T-cell (primary cell): ENCODE data around the gene NEK2. TPM values are rescaled to one million over a fixed set of nuclear protein-coding genes. Genes with fewer than 3 reads are reported as not detected.
A peak's percentile ranks its signal among the peaks of the same experiment; 100 is the strongest.

ENCODE experiments used
- ATAC-seq, 4 experiments: fragments of 200-7000 bp in 3 of 4; fragments of 150-1000 bp in 1 of 4; cut with Tn5 transposase; replicated peaks in 1 of 4; 1 replicate in 3 of 4; 2 replicates in 1 of 4; pipeline ENCODE4 v1.10.0; 2021; ENCODE audit warnings: moderate library complexity in 3 of 4, mild to moderate bottlenecking in 2 of 4, moderate number of reproducible peaks in 1 of 4
- CTCF ChIA-PET, 2 donors: fragments of 300-600 bp; sonication (Branson Sonifier 250); formaldehyde crosslinking; loops; one replicate each; lab custom pipeline; 2022; ENCODE audit warnings: antibody characterized with exemption in 2 of 2; lab: Charles Lee
- POLR2A ChIA-PET, 2 donors: fragments of 300-600 bp; sonication (Branson Sonifier 250); formaldehyde crosslinking; loops; one replicate each; lab custom pipeline; 2022; ENCODE audit warnings: antibody characterized with exemption in 2 of 2; lab: Charles Lee
- DNase-seq, 35 experiments: peaks; one replicate each; pipeline versions ENCODE4 v3.0.0 to v3.0.0-alpha.2; 2013 to 2023
- H3K27ac ChIP-seq: one replicate; pipeline ENCODE4 v1.5.1; 2013; ENCODE audit warnings: low read length
- H3K27me3 ChIP-seq, 2 experiments: replicated peaks in 1 of 2; 1 replicate in 1 of 2; 2 replicates in 1 of 2; pipeline versions ENCODE4 v1.6.1 to v1.7.0; 2013; ENCODE audit warnings: low read length in 1 of 2, mixed read lengths in 1 of 2; ENCODE audit not compliant: control insufficient read depth in 2 of 2, insufficient read depth in 2 of 2; ENCODE audit errors: extremely low read depth in 1 of 2
- H3K36me3 ChIP-seq, 2 donors: 1 replicate in 1 of 2; 2 replicates in 1 of 2; pipeline versions ENCODE4 v1.6.1 to v1.7.0; 2013; ENCODE audit warnings: low read length in 1 of 2; ENCODE audit not compliant: control insufficient read depth in 2 of 2, insufficient read depth in 1 of 2; ENCODE audit errors: extremely low read depth in 1 of 2
- H3K4me1 ChIP-seq, 2 experiments: 1 replicate in 1 of 2; 2 replicates in 1 of 2; pipeline versions ENCODE4 v1.6.1 to v1.7.0; 2013; ENCODE audit warnings: low read length in 2 of 2, mixed read lengths in 1 of 2; ENCODE audit not compliant: insufficient read depth in 2 of 2, control insufficient read depth in 1 of 2; ENCODE audit errors: extremely low read depth in 1 of 2
- H3K4me3 ChIP-seq, 2 donors: 1 replicate in 1 of 2; 2 replicates in 1 of 2; pipeline versions ENCODE4 v1.5.1 to v1.7.0; 2013; ENCODE audit warnings: mild to moderate bottlenecking in 2 of 2, low read length in 1 of 2, moderate library complexity in 1 of 2; ENCODE audit not compliant: control insufficient read depth in 1 of 2; ENCODE audit errors: extremely low read depth in 1 of 2
- H3K9me3 ChIP-seq: 2 replicates; pipeline ENCODE4 v1.7.0; 2013
- H3K27ac Mint-ChIP-seq, 2 donors: one replicate each; pipeline ENCODE4 v1.8.0; 2020 to 2021; ENCODE audit warnings: mild to moderate bottlenecking in 2 of 2, mixed read lengths in 2 of 2
- H3K27me3 Mint-ChIP-seq, 2 donors: one replicate each; pipeline ENCODE4 v1.8.0; 2021 to 2022; ENCODE audit warnings: mixed read lengths in 2 of 2
- H3K36me3 Mint-ChIP-seq: one replicate; pipeline ENCODE4 v1.8.0; 2021; ENCODE audit warnings: mixed read lengths
- H3K4me1 Mint-ChIP-seq, 3 donors: one replicate each; pipeline ENCODE4 v1.8.0; 2020 to 2022; ENCODE audit warnings: mixed read lengths in 3 of 3, mild to moderate bottlenecking in 1 of 3
- H3K4me3 Mint-ChIP-seq, 3 donors: one replicate each; pipeline ENCODE4 v1.8.0; 2020 to 2022; ENCODE audit warnings: mild to moderate bottlenecking in 3 of 3, mixed read lengths in 3 of 3, moderate library complexity in 3 of 3
- H3K9me3 Mint-ChIP-seq, 3 donors: one replicate each; pipeline ENCODE4 v1.8.0; 2020 to 2022; ENCODE audit warnings: mixed read lengths in 3 of 3
- WGBS: methylation state at CpG from one replicate; pipeline ENCODE4 v1.1.5; 2013; ENCODE audit warnings: missing lambda C conversion rate; ENCODE audit not compliant: insufficient coverage; 5-methylcytosine and 5-hydroxymethylcytosine counted together
- total RNA-seq, 35 experiments: library from RNA in 6 of 35; stranded (reverse) in 6 of 35; fragments of 120-200 nt in 1 of 35; gene quantifications; one replicate each; pipeline versions ENCODE4 v1.2.1 to v1.2.4 and lab custom pipeline; 2013 to 2026

NEK2 gene
- total RNA-seq, 5 donors from 2014 or later (not counting 1 experiment from before 2014, with no cell fraction given): 0.16 to 0.63 (median 0.37) TPM

DNA sequence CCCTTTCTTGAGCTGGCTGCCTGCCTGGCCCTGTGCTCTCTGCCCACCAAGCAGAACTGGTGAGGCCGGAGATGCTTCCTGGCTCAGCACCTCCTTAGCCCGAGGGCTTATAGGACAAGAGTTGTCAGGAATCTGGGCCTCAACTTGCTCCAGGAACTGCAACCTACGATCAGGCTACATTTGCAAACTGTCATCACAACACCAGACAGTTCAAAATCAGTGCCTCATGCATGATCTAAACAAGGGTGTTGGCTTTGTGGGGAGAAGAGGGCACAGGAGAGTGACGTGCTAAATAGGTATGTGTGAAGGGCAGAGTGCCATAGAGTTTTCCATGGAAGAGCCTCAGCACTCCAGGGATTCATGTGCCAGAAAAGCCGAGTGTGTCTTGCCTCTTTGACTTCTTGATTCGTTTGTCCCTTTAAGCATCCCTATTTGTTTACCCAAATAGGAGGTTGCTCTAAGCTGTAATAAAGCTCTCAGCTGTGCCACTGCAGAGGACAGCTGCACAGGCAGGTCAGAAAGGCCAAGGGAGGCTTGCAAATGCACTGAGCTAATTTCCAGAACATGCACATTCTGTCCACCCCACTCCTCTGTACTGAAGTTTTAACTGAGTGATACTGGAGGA lies 30.2 kb upstream of the NEK2 start:
- Histone ChIP-seq H3K36me3 (no peaks in the 10 kb centered on the region), H3K27me3 (no peaks in the 10 kb centered on the region), H3K4me3 (no peak overlapping the region), H3K9me3 (no peaks in the 10 kb centered on the region), H3K27ac (no peak overlapping the region), H3K4me1 (no peaks in the 10 kb centered on the region)
- DNase-seq (no peak), ATAC-seq (no peak)
- Mint-ChIP-seq H3K4me1 (no peaks in the 10 kb centered on the region), H3K27ac (no peak overlapping the region), H3K9me3 (no peaks in the 10 kb centered on the region), H3K36me3 (no peaks in the 10 kb centered on the region), H3K4me3 (no peak overlapping the region), H3K27me3 (no peaks in the 10 kb centered on the region)
- WGBS: 80% methylated on average over 1 of the region's 6 CpGs
- ChIA-PET POLR2A (interaction anchor here in 1 of 2 donors (0.6 kb wide), 1 partner anchor 8 kb away, joined by 3 read pairs; no protein-coding TSS in a partner anchor), CTCF (interaction anchor here in 1 of 2 donors (0.6 to 0.7 kb wide), 2 partner anchors 66 to 1067 kb away, joined by 3 to 5 read pairs; no protein-coding TSS in a partner anchor)

- no peaks in the 10 kb centered on the region for H3K9me3 Mint-ChIP-seq
- Histone ChIP-seq H3K9me3 (no peaks in the 10 kb centered on the region), H3K36me3 (no peaks in the 10 kb centered on the region), H3K4me1 (no peaks in the 10 kb centered on the region), H3K27me3 (no peaks in the 10 kb centered on the region), H3K4me3 (no peak overlapping the region), H3K27ac (no peak overlapping the region)
- H3K4me1 Mint-ChIP-seq: peaks cover 0 to under 1% (median 0%) of the 10 kb centered on the region in 3 donors
- no peaks in the 10 kb centered on the region for H3K36me3 Mint-ChIP-seq
- H3K27me3 Mint-ChIP-seq: no peaks in the 10 kb centered on the region
- H3K4me3 Mint-ChIP-seq: no peak overlapping the region
- ChIA-PET CTCF (no interaction called here), POLR2A (no interaction called here)
- WGBS: 78% methylated on average over 1 of the region's 3 CpGs
- no peak for DNase-seq
- ATAC-seq: no peak
- H3K27ac Mint-ChIP-seq: no peak overlapping the region
These were observed 29.1 kb upstream of the NEK2 start for GRCh38 chr1:211704543-211704942.

DNA sequence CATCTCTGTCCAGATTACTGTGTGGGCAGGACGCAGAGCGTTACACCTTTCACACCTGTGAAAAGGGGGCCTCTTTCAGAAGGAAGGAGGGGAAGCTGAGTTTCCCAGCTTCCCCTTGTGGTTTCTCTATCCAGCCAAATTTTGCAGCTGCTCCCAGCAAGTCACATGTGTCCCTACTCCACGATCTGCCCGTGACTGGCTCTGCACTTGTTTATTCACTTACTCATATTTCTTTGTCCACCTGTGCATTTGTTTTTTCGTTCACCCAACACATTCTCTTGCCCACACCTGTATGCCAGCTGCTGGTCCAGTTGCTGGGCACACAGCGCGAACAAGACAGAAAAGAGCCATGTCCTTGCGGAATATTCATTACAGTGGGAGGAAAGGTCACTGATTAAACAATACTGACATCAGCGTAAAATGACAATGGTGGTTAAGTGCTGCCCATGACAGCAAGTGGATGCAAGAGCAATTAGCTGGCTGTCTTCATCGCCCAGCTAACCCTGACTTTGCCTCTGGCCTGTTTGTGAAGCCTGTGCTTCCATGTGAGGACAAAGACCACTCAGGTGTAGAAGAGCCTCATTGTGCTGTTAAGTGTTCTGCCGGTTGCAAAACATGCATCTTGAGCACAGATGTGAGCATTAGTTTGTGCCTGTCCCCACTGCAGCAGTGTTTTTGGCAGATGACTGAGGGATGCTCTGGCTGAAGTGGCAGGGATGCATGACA lies 28.6 kb upstream of the NEK2 start:
- no peak for ATAC-seq
- 78% methylated on average over 9 of the region's 11 CpGs for WGBS
- no peak for DNase-seq
- Mint-ChIP-seq H3K27ac (no peak overlapping the region), H3K4me1 (peaks cover 0 to 4% (median 0%) of the 10 kb centered on the region in 3 donors), H3K4me3 (no peak overlapping the region), H3K27me3 (no peaks in the 10 kb centered on the region), H3K9me3 (no peaks in the 10 kb centered on the region), H3K36me3 (no peaks in the 10 kb centered on the region)
- POLR2A ChIA-PET: no interaction called here
- Histone ChIP-seq H3K27me3 (peaks cover 0 to 3% of the 10 kb centered on the region in 2 experiments), H3K4me1 (peaks cover 0 to 2% of the 10 kb centered on the region in 2 experiments), H3K27ac (no peak overlapping the region), H3K9me3 (no peaks in the 10 kb centered on the region), H3K4me3 (no peak overlapping the region), H3K36me3 (no peaks in the 10 kb centered on the region)
- CTCF ChIA-PET: interaction anchor here in 1 of 2 donors (0.6 to 1.0 kb wide), 3 partner anchors 157 to 449 kb away, joined by 3 to 4 read pairs (median 3); no protein-coding TSS in a partner anchor

DNA sequence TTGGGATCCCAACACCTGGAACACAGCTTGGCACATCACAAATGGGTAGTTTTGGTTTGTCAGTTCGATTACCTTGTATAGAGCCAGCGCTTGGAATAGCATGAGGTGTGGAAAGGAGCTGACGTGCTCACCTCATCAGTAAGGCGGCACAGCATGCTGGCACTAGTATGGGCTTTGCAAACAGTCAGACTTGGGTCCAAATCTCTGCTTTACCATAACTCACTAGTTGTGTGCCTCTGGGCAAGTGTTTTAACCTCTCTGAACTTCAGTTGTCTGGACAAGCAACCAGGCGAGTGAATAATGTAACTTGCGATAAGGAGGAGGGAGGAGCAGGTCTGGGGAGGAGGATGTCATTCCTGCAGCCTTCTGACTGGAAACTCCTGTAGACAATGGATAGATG lies 26.3 kb upstream of the NEK2 start:
- Histone ChIP-seq H3K9me3 (no peaks in the 10 kb centered on the region), H3K27ac (no peak overlapping the region), H3K4me3 (no peak overlapping the region), H3K27me3 (peaks cover 0 to 10% of the 10 kb centered on the region in 2 experiments), H3K4me1 (peaks cover 0 to 19% of the 10 kb centered on the region in 2 experiments), H3K36me3 (no peaks in the 10 kb centered on the region)
- Mint-ChIP-seq H3K9me3 (no peaks in the 10 kb centered on the region), H3K27me3 (no peaks in the 10 kb centered on the region), H3K4me3 (no peak overlapping the region), H3K36me3 (no peaks in the 10 kb centered on the region), H3K4me1 (peaks cover 5 to 23% (median 10%) of the 10 kb centered on the region in 3 donors), H3K27ac (no peak overlapping the region)
- POLR2A ChIA-PET: no interaction called here
- ATAC-seq (no peak), DNase-seq (no peak)
- CTCF ChIA-PET: interaction anchor here (0.7 to 1.5 kb wide), 2 partner anchors 16 to 21 kb away, joined by 3 read pairs; no protein-coding TSS in a partner anchor
- WGBS: 97% methylated on average over 4 of the region's 6 CpGs

- Histone ChIP-seq H3K4me3 (no peak overlapping the region), H3K27me3 (peaks cover 0 to 10% of the 10 kb centered on the region in 2 experiments), H3K27ac (no peak overlapping the region), H3K36me3 (no peaks in the 10 kb centered on the region), H3K4me1 (peaks cover 5 to 45% of the 10 kb centered on the region in 2 experiments), H3K9me3 (no peaks in the 10 kb centered on the region)
- ATAC-seq (no peak), DNase-seq (no peak)
- H3K4me3 Mint-ChIP-seq: peak overlapping the region in 2 of 3 donors; percentile 34 to 58
- POLR2A ChIA-PET: interaction anchor here in 1 of 2 donors (1.0 kb wide), 1 partner anchor 205 kb away, joined by 3 read pairs; no protein-coding TSS in a partner anchor
- H3K27ac Mint-ChIP-seq: no peak overlapping the region
- H3K36me3 Mint-ChIP-seq: no peaks in the 10 kb centered on the region
- no peaks in the 10 kb centered on the region for H3K27me3 Mint-ChIP-seq
- 93% methylated on average over 13 of the region's 16 CpGs for WGBS
- CTCF ChIA-PET: interaction anchor here (0.5 to 3.8 kb wide), 23 partner anchors 9 to 758 kb away, joined by 3 to 52 read pairs (median 5); partner anchors contain the start of genes DTL (in 1 of the 2), INTS7 (in 1 of the 2) and NEK2 (in 1 of the 2)
- peaks cover 19 to 47% (median 20%) of the 10 kb centered on the region in 3 donors for H3K4me1 Mint-ChIP-seq
- H3K9me3 Mint-ChIP-seq: no peaks in the 10 kb centered on the region
These were observed 23.6 kb upstream of the NEK2 start for GRCh38 chr1:211699059-211699458.
